Epithelial cell of esophagus (primary cell): ENCODE measurements around the gene TMEM69.

Experiments used
- DNase-seq: peaks from one replicate; pipeline ENCODE4 v3.0.0; 2010; ENCODE audit warnings: low read depth
- H3K4me3 ChIP-seq: 2 replicates; pipeline ENCODE4 v1.5.1; 2011; ENCODE audit warnings: mild to moderate bottlenecking, low read length, control low read depth
- CTCF ChIP-seq: IDR thresholded peaks from 2 replicates; pipeline ENCODE4 v1.5.1; 2011; ENCODE audit warnings: low read depth, mild to moderate bottlenecking, low read length, control low read depth, inconsistent platforms; ENCODE audit not compliant: insufficient read depth; ENCODE audit errors: missing control alignments

Gene TMEM69

GRCh38 chr1:45677751-45678245, 10.2 kb upstream of the TMEM69 start:
- H3K4me3 ChIP-seq = no peak overlapping the region
- no peak for TF ChIP-seq CTCF

GRCh38 chr1:45678489-45678888, 9.5 kb upstream of the TMEM69 start:
- TF ChIP-seq CTCF = no peak
- H3K4me3 ChIP-seq = no peak overlapping the region
- no peak for DNase-seq

More at GRCh38 chr1:45677751-45678245, 10.2 kb upstream of the TMEM69 start:
- DNase-seq = no peak

- no peak overlapping the region for H3K4me3 ChIP-seq
- peak; percentile 13 for DNase-seq
- TF ChIP-seq CTCF = no peak
These were observed 8.9 kb upstream of the TMEM69 start for GRCh38 chr1:45679123-45679522.

GRCh38 chr1:45682942-45683341, 5.0 kb upstream of the TMEM69 start:
- no peak for DNase-seq
- H3K4me3 ChIP-seq = no peak overlapping the region
- no peak for TF ChIP-seq CTCF

- no peak for DNase-seq
- no peak for TF ChIP-seq CTCF
- H3K4me3 ChIP-seq = peak overlapping the region; percentile 99
These were observed 3.6 kb upstream of the TMEM69 start for GRCh38 chr1:45684402-45684801.

GRCh38 chr1:45685308-45686014, 2.5 kb upstream of the TMEM69 start:
- no peak for TF ChIP-seq CTCF
- DNase-seq = peak; percentile 36

GRCh38 chr1:45686015-45686287, 2.0 kb upstream of the TMEM69 start:
- peak overlapping the region; percentile 99 for H3K4me3 ChIP-seq
- TF ChIP-seq CTCF = no peak
- peak; percentile 61 for DNase-seq

More at GRCh38 chr1:45685308-45686014, 2.5 kb upstream of the TMEM69 start:
- peak overlapping the region; percentile 99 for H3K4me3 ChIP-seq
